HG03342 (cell line): ENCODE data around the gene IL9R.
"Not testable (repeated sequence)": the region's sequence is repeated elsewhere in the genome, so short reads cannot be mapped to it uniquely, and the experiment has no call there.

Source experiments
- ATAC-seq: cut with Tn5 transposase; IDR thresholded peaks from one replicate; pipeline ENCODE4 v1.9.1; 2021; ENCODE audit warnings: mild to moderate bottlenecking, moderate library complexity; ENCODE audit not compliant: unreplicated experiment

Gene IL9R

DNA sequence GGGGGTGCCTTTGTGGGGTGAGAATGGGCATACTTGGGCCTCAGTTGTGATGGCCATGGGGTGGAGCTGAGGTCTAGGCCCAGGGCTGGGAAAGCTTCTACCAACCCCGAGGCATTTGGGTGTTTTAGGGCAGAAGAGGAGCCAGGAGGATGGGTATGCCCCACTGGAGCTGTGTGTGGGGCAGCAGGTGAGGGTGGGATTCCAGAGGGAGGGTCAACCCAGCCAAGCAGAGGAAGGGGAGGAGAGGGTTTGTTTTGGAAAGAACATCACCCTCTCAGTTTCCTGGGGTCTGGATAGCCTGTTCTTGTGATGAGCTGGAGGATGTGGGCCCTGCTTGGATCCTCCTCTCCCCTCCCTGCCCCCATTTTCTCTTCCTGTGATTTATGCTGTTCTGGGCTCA, 620 bp downstream of the IL9R start:
- ATAC-seq = no peak

DNA sequence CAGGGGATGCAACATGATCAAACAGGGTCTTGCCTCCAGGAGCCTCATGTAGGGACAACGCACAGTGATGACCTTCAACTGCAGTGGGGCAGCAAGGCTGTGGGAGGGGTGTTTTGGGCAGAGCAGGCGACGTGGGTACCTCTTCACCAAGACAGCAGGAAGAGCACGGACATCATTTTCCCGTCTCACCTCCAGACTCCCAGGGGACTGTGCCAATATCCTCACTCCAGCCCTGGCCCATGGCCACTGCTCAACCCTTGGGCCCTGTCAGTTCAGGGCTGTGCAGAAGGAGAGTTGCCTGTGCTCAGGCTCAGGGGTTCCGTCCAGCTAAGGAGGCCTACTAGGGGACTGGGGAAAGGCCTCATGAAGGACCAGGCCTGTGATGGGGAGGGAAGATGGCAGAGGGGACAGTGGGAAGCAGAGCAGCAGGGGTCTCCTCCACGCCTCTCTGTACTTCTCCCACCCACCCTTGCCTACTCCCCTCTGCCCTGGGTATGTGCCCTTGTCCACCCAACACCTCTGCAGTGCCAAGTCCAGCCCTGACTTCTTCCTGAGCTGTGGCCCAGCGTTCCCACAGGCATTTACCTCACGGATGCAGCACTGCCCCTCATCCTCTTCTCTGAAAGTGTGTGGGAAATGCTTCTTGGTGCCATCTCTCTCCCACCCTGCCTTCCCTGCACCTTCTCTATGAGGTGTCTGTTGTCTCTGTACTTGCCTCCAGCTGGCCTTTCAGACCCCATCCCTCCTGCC, 1.4 kb downstream of the IL9R start:
- no peak for ATAC-seq

DNA sequence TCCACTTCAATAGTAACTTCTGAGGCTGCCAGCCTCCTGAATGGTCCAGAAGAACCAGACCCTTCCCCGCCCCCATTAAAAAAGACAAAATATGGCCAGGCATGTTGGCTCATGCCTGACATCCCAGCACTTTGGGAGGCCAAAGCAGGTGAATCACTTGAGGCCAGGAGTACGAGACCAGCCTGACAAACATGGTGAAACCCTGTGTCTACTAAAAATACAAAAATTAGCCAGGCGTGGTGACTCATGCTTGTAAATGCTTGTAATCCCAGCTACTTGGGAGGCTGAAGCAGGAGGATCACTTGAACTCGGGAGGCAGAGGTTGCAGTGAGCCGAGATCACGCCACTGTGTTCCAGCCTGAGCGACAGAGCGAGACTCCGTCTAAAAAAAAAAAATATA, 2.3 kb downstream of the IL9R start:
- ATAC-seq = not testable (repeated sequence)

DNA sequence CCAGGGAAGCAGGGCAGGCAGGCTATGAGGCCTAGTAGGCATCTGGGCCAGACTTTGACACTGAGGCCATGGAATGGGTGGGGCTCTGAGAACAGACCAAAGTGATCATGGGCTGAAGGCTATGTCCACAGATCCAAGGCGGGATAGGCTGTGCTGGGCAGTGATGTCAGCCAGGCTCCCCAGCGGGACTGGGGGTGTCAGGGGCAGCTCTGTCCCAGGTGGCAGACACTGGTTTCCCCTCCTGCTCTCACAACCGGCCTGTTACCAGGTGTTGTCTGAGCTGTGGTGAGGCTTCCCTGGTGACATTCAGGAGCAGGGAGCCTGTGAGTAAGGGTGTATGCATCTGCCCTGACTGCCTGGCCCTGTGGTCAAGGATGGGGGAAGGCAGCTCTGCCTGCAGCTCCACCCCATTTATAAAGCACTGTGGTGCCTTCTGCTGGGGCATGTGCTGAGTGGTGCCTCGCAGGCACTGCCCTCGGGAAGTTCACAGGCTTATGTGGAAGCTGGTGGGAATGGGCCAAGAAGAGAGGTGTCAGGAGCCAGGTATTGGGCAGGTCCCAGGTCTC, 2.9 kb downstream of the IL9R start:
- no peak for ATAC-seq

- no peak for ATAC-seq
Measured at GRCh38 chrX:156001001-156001666, 3.6 kb downstream of the IL9R start.

- ATAC-seq = no peak
Measured at GRCh38 chrX:156001667-156002021, 4.1 kb downstream of the IL9R start.

GRCh38 chrX:156002507-156002906, 5.0 kb downstream of the IL9R start:
- no peak for ATAC-seq

GRCh38 chrX:156003486-156004185, 6.1 kb downstream of the IL9R start:
- ATAC-seq = no peak

GRCh38 chrX:156004256-156004655, 6.8 kb downstream of the IL9R start:
- no peak for ATAC-seq

DNA sequence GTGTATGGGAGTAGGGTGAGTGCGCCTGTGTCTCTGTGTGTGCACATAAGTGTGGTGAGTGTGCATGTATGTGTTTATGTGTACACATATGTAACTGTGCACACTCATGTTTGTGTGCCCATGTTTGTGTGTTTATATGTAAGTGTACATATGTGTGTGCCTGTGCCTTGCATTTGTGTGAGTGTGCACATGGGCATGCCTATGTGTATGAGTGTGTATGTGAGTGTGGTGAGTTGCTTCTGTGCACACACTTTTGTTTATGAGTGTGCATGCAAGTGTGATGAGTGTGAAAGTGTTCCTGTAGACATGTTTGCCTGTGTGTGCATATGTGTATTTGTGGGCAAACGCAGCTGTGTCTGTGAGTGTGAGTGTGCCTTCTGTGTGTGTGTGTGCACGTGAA, 7.2 kb downstream of the IL9R start:
- ATAC-seq = no peak

DNA sequence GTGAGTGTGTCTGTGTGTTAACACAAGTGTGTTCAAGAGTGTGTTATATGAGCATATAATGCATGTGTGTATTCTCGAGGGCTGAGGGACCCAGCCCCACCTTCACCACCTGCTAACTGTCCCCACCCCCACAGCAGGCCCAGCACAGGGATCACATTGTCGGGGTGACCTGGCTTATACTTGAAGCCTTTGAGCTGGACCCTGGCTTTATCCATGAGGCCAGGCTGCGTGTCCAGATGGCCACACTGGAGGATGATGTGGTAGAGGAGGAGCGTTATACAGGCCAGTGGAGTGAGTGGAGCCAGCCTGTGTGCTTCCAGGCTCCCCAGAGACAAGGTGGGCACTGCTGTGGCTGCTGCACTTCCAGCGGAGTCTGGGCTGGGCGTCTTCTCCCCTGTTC, 7.6 kb downstream of the IL9R start:
- no peak for ATAC-seq

DNA sequence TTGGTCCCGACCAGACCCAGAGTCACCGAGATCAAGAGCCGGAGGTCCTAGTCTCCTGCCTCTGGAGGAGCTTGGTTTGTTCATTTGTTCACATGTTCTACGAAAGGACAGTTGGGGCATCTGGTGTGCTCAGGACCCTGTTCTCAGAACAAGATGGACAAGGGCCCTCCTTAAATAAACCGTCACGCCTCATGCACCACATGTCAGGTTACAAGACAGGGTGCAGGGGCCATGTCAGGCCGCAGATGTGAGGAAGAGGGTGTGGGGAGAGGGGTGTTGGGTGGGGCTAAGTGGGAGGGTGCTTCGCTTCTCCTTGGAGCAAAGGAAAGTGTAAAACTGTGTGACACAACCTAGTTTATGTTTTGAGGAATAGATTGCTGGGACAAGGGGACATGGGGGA, 9.0 kb downstream of the IL9R start:
- not testable (repeated sequence) for ATAC-seq

- ATAC-seq = not testable (repeated sequence)
Measured at GRCh38 chrX:156008379-156008778, 10.9 kb downstream of the IL9R start.

DNA sequence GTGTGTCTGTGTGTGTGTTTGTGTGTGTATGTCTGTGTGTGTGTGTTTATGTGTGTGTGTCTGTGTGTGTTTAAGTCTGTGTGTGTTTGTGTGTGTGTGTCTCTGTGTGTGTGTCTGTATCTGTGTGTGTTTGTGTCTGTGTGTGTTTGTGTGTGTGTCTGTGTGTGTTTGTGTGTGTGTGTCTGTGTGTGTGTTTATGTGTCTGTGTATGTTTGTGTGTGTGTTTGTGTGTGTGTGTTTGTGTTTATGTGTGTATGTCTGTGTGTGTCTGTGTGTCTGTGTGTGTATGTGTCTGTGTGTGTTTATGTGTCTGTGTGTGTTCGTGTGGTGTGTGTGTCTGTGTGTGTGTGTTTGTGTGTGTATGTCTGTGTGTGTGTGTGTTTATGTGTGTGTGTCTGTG, 11.4 kb downstream of the IL9R start:
- ATAC-seq = no peak

DNA sequence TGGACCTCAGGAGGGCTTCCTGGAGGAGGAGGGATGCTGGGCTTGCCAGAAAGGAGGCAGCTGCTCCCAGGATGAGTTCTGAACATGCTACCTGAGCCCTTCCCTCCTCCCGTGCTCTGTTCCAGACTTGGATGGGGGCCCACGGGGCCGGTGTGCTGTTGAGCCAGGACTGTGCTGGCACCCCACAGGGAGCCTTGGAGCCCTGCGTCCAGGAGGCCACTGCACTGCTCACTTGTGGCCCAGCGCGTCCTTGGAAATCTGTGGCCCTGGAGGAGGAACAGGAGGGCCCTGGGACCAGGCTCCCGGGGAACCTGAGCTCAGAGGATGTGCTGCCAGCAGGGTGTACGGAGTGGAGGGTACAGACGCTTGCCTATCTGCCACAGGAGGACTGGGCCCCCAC, 12.2 kb downstream of the IL9R start:
- ATAC-seq = not testable (repeated sequence)

DNA sequence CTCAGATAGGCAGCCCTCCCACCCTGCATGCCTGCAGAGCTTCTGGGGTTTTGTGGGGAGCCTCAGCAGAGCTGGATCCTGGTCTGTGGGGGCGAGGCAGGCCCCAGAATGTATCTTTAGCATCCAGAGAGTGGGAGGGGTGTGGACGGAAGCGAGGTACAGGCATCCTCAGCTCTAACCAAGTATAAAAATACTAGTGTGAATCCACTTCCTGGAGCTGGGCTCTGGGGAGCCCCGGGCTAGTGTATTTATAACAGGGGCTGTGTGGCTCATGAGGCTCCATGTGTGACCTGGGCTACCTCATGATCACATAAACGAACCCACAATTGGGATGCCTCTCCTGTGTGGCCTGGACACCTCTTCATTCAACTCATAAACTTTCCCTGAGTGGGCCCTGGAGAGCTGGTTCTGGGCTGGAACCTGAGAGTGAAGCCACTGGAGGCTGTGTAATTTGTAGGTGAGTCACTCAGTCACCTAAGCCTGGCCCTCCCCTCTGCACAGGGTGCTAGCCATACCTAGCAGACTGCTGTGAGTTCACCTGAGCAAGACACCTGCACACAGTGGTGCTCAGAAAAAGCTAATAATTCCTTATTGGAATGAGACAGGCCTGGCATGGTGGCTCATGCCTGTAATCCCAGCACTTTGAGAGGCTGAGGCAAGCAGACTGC, 15.9 kb downstream of the IL9R start:
- ATAC-seq = peak; percentile 44

DNA sequence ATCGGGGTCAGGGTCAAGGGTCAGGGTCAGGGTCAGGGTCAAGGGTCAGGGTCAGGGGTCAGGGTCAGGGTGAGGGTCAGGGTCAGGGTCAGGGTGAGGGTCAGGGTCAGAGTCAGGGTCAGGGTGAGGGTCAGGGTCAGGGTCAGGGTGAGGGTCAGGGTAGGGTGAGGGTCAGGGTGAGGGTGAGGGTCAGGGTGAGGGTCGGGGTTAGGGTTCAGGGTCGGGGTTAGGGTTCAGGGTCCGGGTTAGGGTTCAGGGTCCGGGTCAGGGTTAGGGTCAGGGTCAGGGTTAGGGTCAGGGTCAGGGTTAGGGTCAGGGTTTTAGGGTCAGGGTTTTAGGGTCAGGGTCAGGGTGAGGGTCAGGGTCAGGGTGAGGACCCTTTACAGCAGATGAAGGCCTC, 22.4 kb downstream of the IL9R start:
- ATAC-seq = not testable (repeated sequence)

- not testable (repeated sequence) for ATAC-seq
Measured at GRCh38 chrX:156023002-156023401, 25.5 kb downstream of the IL9R start.

DNA sequence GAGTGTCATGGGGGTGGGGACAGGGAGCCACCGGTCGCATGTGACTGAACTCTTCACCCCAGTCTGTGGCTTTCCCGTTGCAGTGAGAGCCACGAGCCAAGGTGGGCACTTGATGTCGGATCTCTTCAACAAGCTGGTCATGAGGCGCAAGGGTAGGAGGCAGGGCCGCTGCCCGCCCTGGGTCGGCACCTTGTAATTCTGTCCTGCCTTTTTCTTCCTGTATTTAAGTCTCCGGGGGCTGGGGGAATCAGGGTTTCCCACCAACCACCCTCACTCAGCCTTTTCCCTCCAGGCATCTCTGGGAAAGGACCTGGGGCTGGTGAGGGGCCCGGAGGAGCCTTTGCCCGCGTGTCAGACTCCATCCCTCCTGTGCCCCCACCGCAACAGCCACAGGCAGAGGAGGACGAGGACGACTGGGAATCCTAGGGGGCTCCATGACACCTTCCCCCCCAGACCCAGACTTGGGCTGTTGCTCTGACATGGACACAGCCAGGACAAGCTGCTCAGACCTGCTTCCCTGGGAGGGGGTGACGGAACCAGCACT, 27.5 kb downstream of the IL9R start:
- ATAC-seq = not testable (repeated sequence)

GRCh38 chrX:156028653-156029237, 31.2 kb downstream of the IL9R start:
- ATAC-seq = not testable (repeated sequence)
